Lung (tissue), 12 donors: Measurements from ENCODE around the gene ETFB. TPM values are rescaled to one million over a fixed set of nuclear protein-coding genes. Genes with fewer than 3 reads are reported as not detected.

ENCODE experiments used
- ATAC-seq: fragments of 200-7000 bp; cut with Tn5 transposase; one replicate; pipeline ENCODE4 v1.9.1; 2020; ENCODE audit warnings: moderate number of reproducible peaks; ENCODE audit not compliant: insufficient read depth, low FRiP score
- DNase-seq, 3 donors: peaks; one replicate each; pipeline ENCODE4 v3.0.0-alpha.2; 2013 to 2017
- H3K27ac ChIP-seq, 2 donors: one replicate each; pipeline ENCODE4 v1.5.1; 2013; ENCODE audit warnings: mild to moderate bottlenecking in 2 of 2, moderate library complexity in 2 of 2, control low read depth in 1 of 2, inconsistent platforms in 1 of 2, low read depth in 1 of 2, low read length in 1 of 2
- H3K27me3 ChIP-seq, 3 donors: one replicate each; pipeline ENCODE4 v1.5.1; 2013; ENCODE audit warnings: low read length in 2 of 3; ENCODE audit not compliant: control insufficient read depth in 3 of 3, insufficient read depth in 3 of 3
- H3K36me3 ChIP-seq, 4 donors: one replicate each; pipeline ENCODE4 v1.5.1; 2013; ENCODE audit warnings: low read length in 4 of 4, mild to moderate bottlenecking in 1 of 4, moderate library complexity in 1 of 4; ENCODE audit not compliant: control insufficient read depth in 4 of 4, insufficient read depth in 4 of 4
- H3K4me1 ChIP-seq, 5 donors: one replicate each; pipeline ENCODE4 v1.5.1; 2013; ENCODE audit warnings: low read length in 5 of 5, mild to moderate bottlenecking in 2 of 5, moderate library complexity in 1 of 5; ENCODE audit not compliant: control insufficient read depth in 5 of 5, insufficient read depth in 5 of 5
- H3K4me3 ChIP-seq: one replicate; pipeline ENCODE4 v1.5.1; 2013; ENCODE audit warnings: mild to moderate bottlenecking, control low read depth, moderate library complexity
- H3K9ac ChIP-seq, 2 donors: one replicate each; pipeline ENCODE4 v1.5.1; 2013; ENCODE audit warnings: low read length in 2 of 2, control low read depth in 1 of 2; ENCODE audit not compliant: insufficient read depth in 1 of 2
- H3K9me3 ChIP-seq, 4 donors: one replicate each; pipeline ENCODE4 v1.5.1; 2013; ENCODE audit warnings: low read length in 3 of 4, mild to moderate bottlenecking in 1 of 4, moderate library complexity in 1 of 4; ENCODE audit not compliant: control insufficient read depth in 4 of 4, insufficient read depth in 3 of 4
- CTCF ChIP-seq: IDR thresholded peaks from 2 replicates; pipeline ENCODE4 v1.5.1; 2012; ENCODE audit warnings: mild to moderate bottlenecking; ENCODE audit errors: control extremely low read depth, extremely low read depth
- WGBS, 2 donors: extraction: QIAGEN DNeasy Blood & Tissue Kit; methylation state at CpG; one replicate each; pipeline ENCODE4 v1.1.7; 2013; 5-methylcytosine and 5-hydroxymethylcytosine counted together
- polyA plus RNA-seq, 2 donors: library from polyadenylated mRNA; stranded (reverse); fragments of 200-250 nt; gene quantifications; one replicate each; pipeline ENCODE4 v1.2.1, GENCODE V29; 2013
- total RNA-seq, 2 donors: library from RNA; depleted of rRNA in 1 of 2; stranded (reverse); fragments of >200 nt in 1 of 2; gene quantifications; one replicate each; pipeline ENCODE4 v1.2.1, GENCODE V29; 2014 to 2021
- donor health status: control.
- donor health status: control.
- donor health status: Bipolar disorder and iron deficiency.
- donor health status: healthy.
- donor health status: DM: yes; HTN: yes; CAD: no.

The ETFB gene
- total and polyA plus RNA-seq, 4 donors: 36.8 to 118 (median 103) TPM

GRCh38 chr19:51370230-51370629 is 4.0 kb upstream of the ETFB start:
- ATAC-seq (no peak), DNase-seq (no peak)
- H3K4me1 ChIP-seq: peaks cover 0 to 21% (median under 1%) of the 10 kb centered on the region in 5 donors
- no peak for TF ChIP-seq CTCF
- no peak overlapping the region for H3K9ac ChIP-seq
- 80 to 85% methylated on average over 4 of the region's 4 CpGs for WGBS, 2 donors
- H3K27me3 ChIP-seq: no peaks in the 10 kb centered on the region
- no peak overlapping the region for H3K27ac ChIP-seq
- H3K9me3 ChIP-seq: no peaks in the 10 kb centered on the region
- H3K36me3 ChIP-seq: no peaks in the 10 kb centered on the region
- H3K4me3 ChIP-seq: no peak overlapping the region

GRCh38 chr19:51368366-51369282 is 2.4 kb upstream of the ETFB start, which contains the start of gene CLDND2:
TSS of gene CLDND2 (minus strand) at chr19:51369003. CDS start at chr19:51368577, 426 bp downstream.
- DNase-seq (no peak), ATAC-seq (no peak)
- H3K9me3 ChIP-seq: no peaks in the 10 kb centered on the region
- no peaks in the 10 kb centered on the region for H3K27me3 ChIP-seq
- no peaks in the 10 kb centered on the region for H3K36me3 ChIP-seq
- H3K27ac ChIP-seq: peak within 1 kb of the TSS; percentile 75 to 78
- WGBS, 2 donors: 51 to 59% methylated on average over 23 of the region's 23 CpGs
- no peak within 1 kb of the TSS for H3K9ac ChIP-seq
- peaks cover 0 to 23% (median 2%) of the 10 kb centered on the region in 5 donors for H3K4me1 ChIP-seq
- H3K4me3 ChIP-seq: peak within 1 kb of the TSS; percentile 75
- no peak for TF ChIP-seq CTCF

- no peak for TF ChIP-seq CTCF
- Histone ChIP-seq H3K9me3 (no peaks in the 10 kb centered on the region), H3K27ac (peak overlapping the region; percentile 75 to 92), H3K9ac (peak overlapping the region in 1 of 2 donors; percentile 88), H3K36me3 (no peaks in the 10 kb centered on the region), H3K27me3 (no peaks in the 10 kb centered on the region), H3K4me3 (peak overlapping the region; percentile 75), H3K4me1 (peaks cover 0 to 23% (median 2%) of the 10 kb centered on the region in 5 donors)
- WGBS, 2 donors: 1% methylated on average over 63 to 64 of the region's 64 CpGs
- peak; percentile 99 to 100 (median 100) for DNase-seq
- ATAC-seq: peak; percentile 96
These were observed 1.6 kb upstream of the ETFB start for GRCh38 chr19:51367565-51368365.
